Peyer's patch (tissue), 4 donors: ENCODE data around the gene PPP1R13B. TPM values are rescaled to one million over a fixed set of nuclear protein-coding genes. Genes with fewer than 3 reads are reported as not detected.

Experiments used
- DNase-seq, 3 donors: peaks; one replicate each; pipeline ENCODE4 v3.0.0-alpha.2; 2017 to 2019
- H3K27ac ChIP-seq, 4 donors: fragments of 200-600 bp; sonication (generic); one replicate each; pipeline ENCODE4 v1.5.1; 2016 to 2019
- H3K27me3 ChIP-seq, 2 donors: fragments of 200-600 bp; sonication (generic); one replicate each; pipeline ENCODE4 v1.5.1; 2019
- H3K36me3 ChIP-seq, 3 donors: fragments of 200-600 bp; sonication (generic); one replicate each; pipeline ENCODE4 v1.5.1; 2016 to 2019
- H3K4me1 ChIP-seq, 4 donors: fragments of 200-600 bp; sonication (generic); one replicate each; pipeline ENCODE4 v1.5.1; 2016 to 2019
- H3K4me3 ChIP-seq, 4 donors: fragments of 200-600 bp; sonication (generic); 1 replicate in 3 of 4; 2 replicates in 1 of 4; pipeline ENCODE4 v1.5.1; 2016 to 2019; ENCODE audit warnings: mild to moderate bottlenecking in 1 of 4
- H3K9me3 ChIP-seq, 4 donors: fragments of 200-600 bp; sonication (generic); one replicate each; pipeline ENCODE4 v1.5.1; 2016 to 2019; ENCODE audit warnings: mild to moderate bottlenecking in 1 of 4
- CTCF ChIP-seq, 6 experiments: fragments of 450-650 bp in 4 of 6; fragments of 200-600 bp in 2 of 6; sonication (generic) in 1 of 6; IDR thresholded peaks; one replicate each; pipeline ENCODE4 v1.5.1; 2017 to 2019; ENCODE audit warnings: antibody characterized with exemption in 6 of 6, mild to moderate bottlenecking in 3 of 6, moderate library complexity in 1 of 6
- POLR2A ChIP-seq, 2 donors: fragments of 450-650 bp; IDR thresholded peaks; one replicate each; pipeline ENCODE4 v1.5.1; 2017; ENCODE audit warnings: antibody characterized with exemption in 2 of 2, mild to moderate bottlenecking in 2 of 2, moderate library complexity in 2 of 2
- total RNA-seq, 4 donors: library from RNA; depleted of rRNA; stranded (reverse); fragments of >200 nt; gene quantifications; one replicate each; pipeline ENCODE4 v1.1.0, GENCODE V29; 2016

PPP1R13B gene
- total RNA-seq, 4 donors from 2014 or later = 30.5 to 78.3 (median 54.0) TPM

GRCh38 chr14:103729496-103730448 is 117.6 kb downstream of the PPP1R13B start:
- no peak for TF ChIP-seq CTCF (IDR thresholded peaks at IDR 0.05)
- TF ChIP-seq POLR2A (IDR thresholded peaks at IDR 0.05) = no peak
- no peak for DNase-seq
- Histone ChIP-seq H3K27me3 (no peaks in the 10 kb centered on the region), H3K36me3 (peaks cover 0 to 69% (median 0%) of the 10 kb centered on the region in 3 donors), H3K27ac (no peak overlapping the region), H3K9me3 (no peaks in the 10 kb centered on the region), H3K4me3 (no peak overlapping the region), H3K4me1 (peaks cover 0 to 13% (median 0%) of the 10 kb centered on the region in 4 donors)

- H3K4me3 ChIP-seq = no peak overlapping the region
- peaks cover 0 to 59% (median 0%) of the 10 kb centered on the region in 3 donors for H3K36me3 ChIP-seq
- no peaks in the 10 kb centered on the region for H3K27me3 ChIP-seq
- H3K4me1 ChIP-seq = peaks cover 0 to 21% (median 0%) of the 10 kb centered on the region in 4 donors
- no peak overlapping the region for H3K27ac ChIP-seq
- DNase-seq = no peak
- TF ChIP-seq CTCF (IDR thresholded peaks at IDR 0.05) = no peak
- no peak for TF ChIP-seq POLR2A (IDR thresholded peaks at IDR 0.05)
- no peaks in the 10 kb centered on the region for H3K9me3 ChIP-seq
Measured at GRCh38 chr14:103728721-103729120, 118.7 kb downstream of the PPP1R13B start.

GRCh38 chr14:103728141-103728540 is 119.2 kb downstream of the PPP1R13B start:
- H3K4me3 ChIP-seq = no peak overlapping the region
- H3K27ac ChIP-seq = no peak overlapping the region
- no peaks in the 10 kb centered on the region for H3K9me3 ChIP-seq
- no peaks in the 10 kb centered on the region for H3K27me3 ChIP-seq
- peaks cover 0 to 55% (median 0%) of the 10 kb centered on the region in 3 donors for H3K36me3 ChIP-seq
- TF ChIP-seq CTCF (IDR thresholded peaks at IDR 0.05) = no peak
- TF ChIP-seq POLR2A (IDR thresholded peaks at IDR 0.05) = no peak
- DNase-seq = no peak
- peaks cover 0 to 27% (median 0%) of the 10 kb centered on the region in 4 donors for H3K4me1 ChIP-seq

- H3K4me3 ChIP-seq = no peak overlapping the region
- H3K4me1 ChIP-seq = peaks cover 0 to 29% (median 0%) of the 10 kb centered on the region in 4 donors
- H3K27me3 ChIP-seq = no peaks in the 10 kb centered on the region
- H3K27ac ChIP-seq = no peak overlapping the region
- peaks cover 0 to 48% (median 0%) of the 10 kb centered on the region in 3 donors for H3K36me3 ChIP-seq
- peak in 1 of 3 donors; percentile 83 for DNase-seq
- TF ChIP-seq CTCF (IDR thresholded peaks at IDR 0.05) (peak in 3 of 6 experiments; percentile 46 to 63 (median 50)), POLR2A (IDR thresholded peaks at IDR 0.05) (no peak)
- H3K9me3 ChIP-seq = no peaks in the 10 kb centered on the region
Measured at GRCh38 chr14:103727313-103727980, 119.9 kb downstream of the PPP1R13B start.

GRCh38 chr14:103726474-103726873 is 120.9 kb downstream of the PPP1R13B start:
- peaks cover 0 to 38% (median 0%) of the 10 kb centered on the region in 3 donors for H3K36me3 ChIP-seq
- TF ChIP-seq CTCF (IDR thresholded peaks at IDR 0.05) (no peak), POLR2A (IDR thresholded peaks at IDR 0.05) (no peak)

More at GRCh38 chr14:103726474-103726873, 120.9 kb downstream of the PPP1R13B start:
- H3K4me3 ChIP-seq = no peak overlapping the region
- peaks cover 0 to 29% (median 0%) of the 10 kb centered on the region in 4 donors for H3K4me1 ChIP-seq
- DNase-seq = no peak
- no peak overlapping the region for H3K27ac ChIP-seq
- H3K27me3 ChIP-seq = no peaks in the 10 kb centered on the region
- H3K9me3 ChIP-seq = no peaks in the 10 kb centered on the region
